GM12875 (cell line): ENCODE data around the gene SLIT3.

Experiments used
- H3K4me3 ChIP-seq: one replicate; pipeline ENCODE4 v1.5.1; 2011; ENCODE audit warnings: low read depth, low read length, control low read depth
- TF ChIP-seq, protein P1 (sequence below): IDR thresholded peaks from 2 replicates; pipeline ENCODE4 v1.5.1; 2011; ENCODE audit warnings: low read depth, mild to moderate bottlenecking, control low read depth, inconsistent platforms, low read length, moderate library complexity, borderline replicate concordance; ENCODE audit not compliant: insufficient read depth

SLIT3 gene

DNA sequence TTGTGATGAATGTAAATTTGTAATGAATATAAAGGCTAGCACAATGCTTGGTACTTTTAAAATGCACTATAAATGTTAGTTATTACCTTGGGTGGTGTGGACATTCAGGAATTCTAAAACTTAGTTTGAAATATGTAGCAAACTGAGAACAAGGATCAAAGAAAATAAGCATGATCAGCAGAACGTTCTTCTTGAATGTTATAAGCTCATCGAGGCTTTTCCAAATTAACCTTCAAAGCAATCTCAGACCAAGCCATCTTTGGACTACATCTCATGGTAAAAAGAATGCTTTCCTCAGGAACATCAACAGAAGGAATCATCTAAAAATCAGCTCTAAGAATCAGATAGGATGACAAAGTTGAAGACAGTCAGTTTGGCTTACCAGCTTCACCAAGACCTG, 146.3 kb downstream of the SLIT3 start:
- TF ChIP-seq, protein P1, sequence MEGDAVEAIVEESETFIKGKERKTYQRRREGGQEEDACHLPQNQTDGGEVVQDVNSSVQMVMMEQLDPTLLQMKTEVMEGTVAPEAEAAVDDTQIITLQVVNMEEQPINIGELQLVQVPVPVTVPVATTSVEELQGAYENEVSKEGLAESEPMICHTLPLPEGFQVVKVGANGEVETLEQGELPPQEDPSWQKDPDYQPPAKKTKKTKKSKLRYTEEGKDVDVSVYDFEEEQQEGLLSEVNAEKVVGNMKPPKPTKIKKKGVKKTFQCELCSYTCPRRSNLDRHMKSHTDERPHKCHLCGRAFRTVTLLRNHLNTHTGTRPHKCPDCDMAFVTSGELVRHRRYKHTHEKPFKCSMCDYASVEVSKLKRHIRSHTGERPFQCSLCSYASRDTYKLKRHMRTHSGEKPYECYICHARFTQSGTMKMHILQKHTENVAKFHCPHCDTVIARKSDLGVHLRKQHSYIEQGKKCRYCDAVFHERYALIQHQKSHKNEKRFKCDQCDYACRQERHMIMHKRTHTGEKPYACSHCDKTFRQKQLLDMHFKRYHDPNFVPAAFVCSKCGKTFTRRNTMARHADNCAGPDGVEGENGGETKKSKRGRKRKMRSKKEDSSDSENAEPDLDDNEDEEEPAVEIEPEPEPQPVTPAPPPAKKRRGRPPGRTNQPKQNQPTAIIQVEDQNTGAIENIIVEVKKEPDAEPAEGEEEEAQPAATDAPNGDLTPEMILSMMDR, result no peak

DNA sequence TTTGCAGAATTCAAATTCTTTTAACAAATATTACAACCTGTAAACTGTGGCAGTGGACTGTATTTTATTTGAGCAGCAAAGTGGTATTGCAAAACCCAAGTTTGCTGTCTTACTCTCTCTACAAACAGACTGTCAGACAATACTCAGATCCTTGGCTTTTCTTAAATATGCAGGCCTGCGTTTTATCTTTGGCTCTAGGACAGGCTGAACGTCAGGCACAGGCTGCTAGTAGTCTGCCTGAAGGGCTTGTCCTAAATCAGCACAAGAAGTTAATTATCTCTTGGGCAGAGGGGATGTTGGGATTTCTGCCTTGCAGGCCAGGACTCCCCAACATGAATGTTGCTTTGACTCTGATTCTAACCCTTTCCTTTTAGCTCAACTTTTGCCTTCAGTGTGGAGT, 147.5 kb downstream of the SLIT3 start:
- no peak overlapping the region for H3K4me3 ChIP-seq
- TF ChIP-seq, protein P1, result no peak

More for the DNA sequence above, 146.3 kb downstream of the SLIT3 start:
- H3K4me3 ChIP-seq, result no peak overlapping the region

DNA sequence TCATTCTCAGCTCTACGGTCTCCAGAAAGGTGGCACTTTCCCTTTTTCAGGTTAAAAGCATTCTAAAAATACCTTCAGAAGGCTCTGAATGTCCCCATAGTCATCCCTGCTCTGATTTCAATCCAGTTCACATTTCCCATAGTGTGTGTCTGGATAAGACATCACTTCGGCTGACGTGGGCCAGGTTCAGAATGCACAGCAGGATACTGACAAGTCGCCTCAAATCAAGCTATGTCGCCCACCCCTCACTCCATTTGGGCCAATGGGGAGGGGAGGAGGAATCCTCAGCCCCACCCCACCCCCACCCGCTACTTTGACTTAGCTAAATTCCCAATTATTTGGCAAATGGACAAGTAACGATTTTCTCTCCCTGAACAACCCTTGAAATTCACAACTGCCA, 148.0 kb downstream of the SLIT3 start:
- no peak overlapping the region for H3K4me3 ChIP-seq
- TF ChIP-seq, protein P1, result no peak

DNA sequence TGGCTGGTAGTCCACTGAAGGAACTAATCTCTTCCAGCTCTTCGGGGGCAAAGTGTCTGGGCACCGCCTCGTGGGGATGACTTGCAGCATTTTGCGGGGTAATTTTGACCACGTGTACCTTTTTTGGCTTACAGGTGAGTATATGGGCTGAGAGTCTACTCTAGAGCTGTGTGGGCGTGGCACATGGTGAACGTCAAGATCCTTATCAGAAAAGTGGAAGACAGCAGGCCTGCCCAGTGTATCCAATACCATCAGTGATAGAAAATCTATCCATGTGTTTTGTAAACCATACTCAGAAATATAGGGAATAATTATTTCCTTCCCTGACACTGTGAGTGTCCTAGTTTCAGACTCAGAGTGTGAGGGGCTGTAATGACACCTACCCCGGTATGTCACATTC, 148.5 kb downstream of the SLIT3 start:
- no peak overlapping the region for H3K4me3 ChIP-seq
- TF ChIP-seq, protein P1, result no peak

DNA sequence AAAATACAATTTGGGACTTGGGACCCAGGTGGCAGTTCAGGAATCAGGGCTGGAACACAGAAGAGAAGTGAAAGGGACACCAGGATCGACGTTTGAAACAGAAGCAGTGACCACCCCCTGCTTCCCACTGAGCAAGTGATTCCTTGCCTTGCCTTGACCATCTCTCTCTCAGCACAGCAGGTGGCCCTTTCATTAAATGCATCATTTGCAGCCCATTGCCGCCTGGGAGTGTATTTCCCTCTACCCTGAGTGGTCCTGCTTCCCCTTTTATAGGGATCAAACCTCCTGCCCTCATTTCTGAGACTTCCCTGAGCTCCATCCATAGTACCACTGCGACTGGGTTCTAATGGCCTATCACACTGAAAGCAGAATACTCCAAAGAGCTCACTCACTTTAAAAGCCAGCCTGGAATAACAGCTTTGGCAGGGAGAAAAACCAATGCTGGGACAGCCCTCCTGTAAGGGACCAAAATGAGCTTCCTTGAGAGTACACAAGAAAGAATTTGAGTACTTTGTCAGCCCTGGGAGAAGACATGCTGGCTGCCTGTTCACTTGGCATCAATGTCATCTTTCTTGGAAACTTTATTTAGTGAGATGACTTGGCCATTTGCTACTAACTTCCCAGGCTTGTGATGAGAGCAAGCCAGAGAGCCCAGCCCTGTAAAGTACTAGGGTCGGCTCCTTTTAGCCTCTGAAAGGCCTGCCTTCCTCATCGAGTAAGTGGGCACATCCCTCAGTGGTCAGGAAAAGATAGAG, 149.7 kb downstream of the SLIT3 start:
- H3K4me3 ChIP-seq, result no peak overlapping the region
- TF ChIP-seq, protein P1, result no peak

DNA sequence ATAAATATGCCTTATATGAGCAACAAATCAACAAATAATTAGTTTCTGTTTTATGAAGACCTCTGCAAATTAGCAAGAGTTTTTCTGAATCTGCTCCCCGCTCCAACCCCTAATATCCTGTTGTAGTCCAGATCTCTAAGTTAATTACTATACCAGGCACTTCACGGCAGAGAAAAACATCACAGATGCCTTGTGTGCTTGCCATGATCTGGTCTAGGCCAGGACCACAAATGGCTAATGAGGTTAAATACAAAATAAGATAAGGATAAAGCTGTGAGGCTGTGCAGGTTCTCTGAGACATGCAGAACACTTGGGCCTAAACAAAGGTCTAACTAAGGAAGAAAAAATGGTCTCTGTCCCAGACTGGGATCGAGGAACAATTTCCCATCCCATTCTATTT, 150.8 kb downstream of the SLIT3 start:
- TF ChIP-seq, protein P1, result no peak
- H3K4me3 ChIP-seq, result no peak overlapping the region

DNA sequence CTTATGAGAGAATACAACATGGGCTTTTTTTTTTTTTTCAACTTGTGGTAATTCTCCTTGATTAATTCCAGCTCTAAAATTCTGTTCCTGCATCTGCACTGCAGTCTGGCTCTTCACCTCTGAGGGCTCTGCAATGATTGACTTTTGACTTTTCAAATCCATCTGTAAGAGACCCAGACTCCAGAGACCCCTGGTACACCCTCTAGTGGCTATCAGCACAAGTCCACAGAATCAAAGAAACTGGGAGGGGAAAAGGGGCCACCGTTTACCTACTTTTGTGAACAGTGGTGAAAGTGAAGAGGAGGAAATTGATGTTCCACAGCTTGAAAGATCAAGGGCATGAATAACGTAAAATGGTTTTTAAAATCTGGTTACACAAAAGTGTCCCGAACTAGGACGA, 151.6 kb downstream of the SLIT3 start:
- TF ChIP-seq, protein P1, result no peak
- H3K4me3 ChIP-seq, result no peak overlapping the region
